Nephron (organoid): ENCODE data around the gene DEFB126.
"Not testable (repeated sequence)": the region's sequence is repeated elsewhere in the genome, so short reads cannot be mapped to it uniquely, and the experiment has no call there.

Experiments used
- H3K27ac Mint-ChIP-seq, 3 experiments: 2 replicates each; pipeline ENCODE4 v1.8.0; 2020; ENCODE audit warnings: mixed read lengths in 3 of 3, mild to moderate bottlenecking in 2 of 3, moderate library complexity in 1 of 3
- H3K27me3 Mint-ChIP-seq: 2 replicates; pipeline ENCODE4 v1.8.0; 2021; ENCODE audit warnings: low read depth, mild to moderate bottlenecking, moderate library complexity, mixed read lengths
- H3K36me3 Mint-ChIP-seq: 2 replicates; pipeline ENCODE4 v1.8.0; 2020; ENCODE audit warnings: low read depth, mixed read lengths
- H3K4me1 Mint-ChIP-seq: 2 replicates; pipeline ENCODE4 v1.8.0; 2020; ENCODE audit warnings: mixed read lengths
- H3K4me3 Mint-ChIP-seq, 3 experiments: 2 replicates each; pipeline ENCODE4 v1.8.0; 2020; ENCODE audit warnings: mild to moderate bottlenecking in 3 of 3, mixed read lengths in 3 of 3, moderate library complexity in 2 of 3
- H3K9me3 Mint-ChIP-seq: 2 replicates; pipeline ENCODE4 v1.8.0; 2020; ENCODE audit warnings: mixed read lengths
- TF ChIP-seq, protein P1 (sequence below), 3 experiments: fragments of 200-600 bp; sonication (generic); IDR thresholded peaks; one replicate each; pipeline ENCODE4 v1.5.0; 2021; ENCODE audit warnings: antibody characterized with exemption in 3 of 3; ENCODE audit not compliant: unreplicated experiment in 3 of 3

Gene DEFB126

DNA sequence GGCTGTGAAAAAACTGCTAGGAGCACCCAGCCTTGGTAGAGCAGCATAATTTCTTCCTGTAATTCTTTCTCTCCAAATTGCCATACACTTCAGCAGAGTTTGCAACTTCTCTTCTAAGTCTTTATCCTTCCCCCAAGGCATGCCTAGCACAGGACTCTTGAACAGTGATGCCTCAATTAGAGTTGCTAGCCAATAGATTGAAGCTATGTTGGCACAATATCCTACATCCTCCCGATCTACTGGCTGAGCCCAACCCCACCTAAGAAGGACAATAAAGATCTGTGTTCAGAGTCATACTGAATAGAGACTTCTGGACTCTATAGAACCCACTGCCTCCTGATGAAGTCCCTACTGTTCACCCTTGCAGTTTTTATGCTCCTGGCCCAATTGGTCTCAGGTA, at the start of gene DEFB126:
Gene DEFB126 (plus strand): TSS at position 301 of the 400 bp plus-strand sequence. CDS start 39 bp downstream, at position 340.
- Mint-ChIP-seq H3K27ac (no peak within 1 kb of the TSS), H3K9me3 (peaks cover 2% of the 10 kb centered on the region), H3K4me1 (no peaks in the 10 kb centered on the region), H3K4me3 (no peak within 1 kb of the TSS), H3K36me3 (no peaks in the 10 kb centered on the region), H3K27me3 (peaks cover 71% of the 10 kb centered on the region)
- TF ChIP-seq, protein P1, sequence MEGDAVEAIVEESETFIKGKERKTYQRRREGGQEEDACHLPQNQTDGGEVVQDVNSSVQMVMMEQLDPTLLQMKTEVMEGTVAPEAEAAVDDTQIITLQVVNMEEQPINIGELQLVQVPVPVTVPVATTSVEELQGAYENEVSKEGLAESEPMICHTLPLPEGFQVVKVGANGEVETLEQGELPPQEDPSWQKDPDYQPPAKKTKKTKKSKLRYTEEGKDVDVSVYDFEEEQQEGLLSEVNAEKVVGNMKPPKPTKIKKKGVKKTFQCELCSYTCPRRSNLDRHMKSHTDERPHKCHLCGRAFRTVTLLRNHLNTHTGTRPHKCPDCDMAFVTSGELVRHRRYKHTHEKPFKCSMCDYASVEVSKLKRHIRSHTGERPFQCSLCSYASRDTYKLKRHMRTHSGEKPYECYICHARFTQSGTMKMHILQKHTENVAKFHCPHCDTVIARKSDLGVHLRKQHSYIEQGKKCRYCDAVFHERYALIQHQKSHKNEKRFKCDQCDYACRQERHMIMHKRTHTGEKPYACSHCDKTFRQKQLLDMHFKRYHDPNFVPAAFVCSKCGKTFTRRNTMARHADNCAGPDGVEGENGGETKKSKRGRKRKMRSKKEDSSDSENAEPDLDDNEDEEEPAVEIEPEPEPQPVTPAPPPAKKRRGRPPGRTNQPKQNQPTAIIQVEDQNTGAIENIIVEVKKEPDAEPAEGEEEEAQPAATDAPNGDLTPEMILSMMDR (IDR thresholded peaks at IDR 0.05; ENCODE audit: unreplicated experiment in 3 of 3), result no peak

- Mint-ChIP-seq H3K27ac (no peak overlapping the region), H3K9me3 (peaks cover 26% of the 10 kb centered on the region), H3K4me1 (no peaks in the 10 kb centered on the region), H3K27me3 (peaks cover 10% of the 10 kb centered on the region), H3K4me3 (no peak overlapping the region), H3K36me3 (no peaks in the 10 kb centered on the region)
- TF ChIP-seq, protein P1 (IDR thresholded peaks at IDR 0.05; ENCODE audit: unreplicated experiment in 3 of 3), result no peak
Observed at GRCh38 chr20:93641-94040, 48.7 kb upstream of the DEFB126 start.

- Mint-ChIP-seq H3K27ac (no peak overlapping the region), H3K4me1 (no peaks in the 10 kb centered on the region), H3K27me3 (peaks cover 15% of the 10 kb centered on the region), H3K4me3 (no peak overlapping the region), H3K36me3 (no peaks in the 10 kb centered on the region), H3K9me3 (peaks cover 26% of the 10 kb centered on the region)
- TF ChIP-seq, protein P1 (IDR thresholded peaks at IDR 0.05; ENCODE audit: unreplicated experiment in 3 of 3), result no peak
Observed at GRCh38 chr20:95215-95614, 47.2 kb upstream of the DEFB126 start.

DNA sequence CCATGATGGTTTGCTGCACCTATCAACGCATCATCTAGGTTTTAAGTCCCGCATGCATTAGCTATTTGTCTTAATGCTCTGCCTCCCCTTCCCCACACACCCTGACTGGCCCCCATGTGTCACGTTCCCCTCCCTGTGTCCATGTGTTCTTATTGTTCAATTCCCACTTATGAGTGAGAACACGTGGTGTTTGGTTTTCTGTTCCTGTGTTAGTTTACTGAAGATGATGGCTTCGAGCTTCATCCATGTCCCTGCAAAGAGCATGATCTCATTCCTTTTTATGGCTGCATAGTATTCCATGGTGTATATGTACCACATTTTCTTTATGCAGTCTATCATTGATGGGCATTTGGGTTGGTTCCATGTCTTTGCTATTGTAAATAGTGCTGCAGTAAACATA, 44.7 kb upstream of the DEFB126 start:
- Mint-ChIP-seq H3K27me3 (peaks cover 23% of the 10 kb centered on the region), H3K9me3 (peaks cover 26% of the 10 kb centered on the region)
- not testable (repeated sequence) for H3K27ac Mint-ChIP-seq, H3K4me1 Mint-ChIP-seq, H3K36me3 Mint-ChIP-seq, H3K4me3 Mint-ChIP-seq

DNA sequence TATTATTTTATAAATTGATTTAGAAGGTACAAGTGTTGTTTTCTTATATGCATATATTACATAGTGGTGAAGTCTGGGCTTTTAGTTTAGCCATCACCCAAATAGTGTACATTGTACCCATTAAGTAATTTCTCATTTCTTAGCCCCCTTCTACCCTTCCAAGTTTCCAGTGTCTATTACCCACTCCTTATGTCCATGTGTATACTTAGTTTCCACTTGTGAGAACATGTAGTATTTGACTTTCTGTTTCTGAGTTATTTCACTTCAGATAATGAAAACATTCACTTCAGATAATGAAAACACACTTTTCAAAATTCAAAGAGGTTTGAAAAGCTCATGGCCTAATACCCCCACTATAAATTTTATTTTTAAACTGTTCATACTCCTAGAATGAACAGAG, 40.4 kb upstream of the DEFB126 start:
- TF ChIP-seq, protein P1 (IDR thresholded peaks at IDR 0.05; ENCODE audit: unreplicated experiment in 3 of 3), result no peak
- Mint-ChIP-seq H3K4me3 (no peak overlapping the region), H3K9me3 (peaks cover 4% of the 10 kb centered on the region), H3K4me1 (no peaks in the 10 kb centered on the region), H3K27ac (no peak overlapping the region), H3K27me3 (peaks cover 58% of the 10 kb centered on the region), H3K36me3 (no peaks in the 10 kb centered on the region)

DNA sequence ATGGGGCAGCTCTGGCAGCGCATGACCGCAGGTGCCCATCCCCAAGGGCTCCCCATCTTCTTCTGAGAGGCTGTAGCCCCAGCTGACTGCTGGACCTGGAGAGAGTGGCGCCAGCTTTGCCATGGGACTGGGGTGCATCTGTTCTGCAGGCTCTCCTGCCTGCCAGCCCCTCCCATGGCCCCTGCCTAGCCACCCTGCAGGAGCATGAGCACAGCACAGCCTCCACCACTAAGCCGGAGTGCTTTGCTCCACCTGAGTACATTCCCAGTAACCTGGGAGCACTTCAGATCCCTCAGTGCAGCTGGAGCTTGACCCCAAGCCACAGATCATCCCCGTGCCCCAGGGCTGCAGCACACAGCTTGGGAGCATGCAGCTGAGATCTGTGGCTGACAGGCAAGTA, 38.9 kb upstream of the DEFB126 start:
- H3K4me1 Mint-ChIP-seq, result no peaks in the 10 kb centered on the region
- H3K4me3 Mint-ChIP-seq, result no peak overlapping the region
- H3K27me3 Mint-ChIP-seq, result peaks cover 71% of the 10 kb centered on the region
- H3K36me3 Mint-ChIP-seq, result no peaks in the 10 kb centered on the region
- TF ChIP-seq, protein P1 (IDR thresholded peaks at IDR 0.05; ENCODE audit: unreplicated experiment in 3 of 3), result no peak
- no peaks in the 10 kb centered on the region for H3K9me3 Mint-ChIP-seq
- no peak overlapping the region for H3K27ac Mint-ChIP-seq
